OCI-LY7 (cell line): ENCODE measurements around the gene MBD3L5. TPM values are rescaled to one million over a fixed set of nuclear protein-coding genes. Genes with fewer than 3 reads are reported as not detected.

Source experiments
- BruUV-seq: library from RNA; stranded (reverse); fragments of 400-500 nt; replicated peaks from 2 replicates; lab custom pipeline; 2021; lab: Mats Ljungman, UMichigan
- CTCF ChIA-PET: fragments of 300-600 bp; sonication (Branson Sonifier 250); formaldehyde crosslinking; loops from one replicate; lab custom pipeline; 2022; ENCODE audit warnings: antibody characterized with exemption; ENCODE audit not compliant: unreplicated experiment; lab: Charles Lee
- POLR2A ChIA-PET: fragments of 300-600 bp; sonication (Branson Sonifier 250); formaldehyde crosslinking; loops from one replicate; lab custom pipeline; 2022; ENCODE audit warnings: antibody characterized with exemption; lab: Charles Lee
- DNase-seq: peaks from one replicate; pipeline ENCODE4 v3.0.0-alpha.2; 2015; ENCODE audit warnings: low spot score
- H2AFZ ChIP-seq: fragments of 200-600 bp; sonication (generic), shearing (Covaris generic); 2 replicates; pipeline ENCODE4 v1.6.1; 2014; ENCODE audit warnings: mild to moderate bottlenecking, antibody characterized with exemption, low read length, moderate library complexity
- H3K27ac ChIP-seq: fragments of 200-600 bp; sonication (generic); 2 replicates; pipeline ENCODE4 v1.5.1; 2014; ENCODE audit warnings: mixed run types, low read depth, mild to moderate bottlenecking, moderate library complexity, low read length, inconsistent platforms; ENCODE audit not compliant: poor library complexity, severe bottlenecking
- H3K36me3 ChIP-seq: fragments of 200-600 bp; sonication (generic); 2 replicates; pipeline ENCODE4 v1.6.1; 2014; ENCODE audit warnings: mild to moderate bottlenecking, antibody characterized with exemption, low read length, moderate library complexity, mixed read lengths; ENCODE audit not compliant: insufficient read depth
- H3K4me1 ChIP-seq: fragments of 200-600 bp; sonication (generic); 2 replicates; pipeline ENCODE4 v1.5.1; 2014; ENCODE audit warnings: mild to moderate bottlenecking, low read length; ENCODE audit not compliant: insufficient read depth, poor library complexity, severe bottlenecking
- H3K4me2 ChIP-seq: fragments of 200-600 bp; sonication (generic); 2 replicates; pipeline ENCODE4 v1.6.1; 2014; ENCODE audit warnings: mild to moderate bottlenecking, low read length
- H3K4me3 ChIP-seq: fragments of 200-600 bp; sonication (generic); 2 replicates; pipeline ENCODE4 v1.5.1; 2014; ENCODE audit warnings: mild to moderate bottlenecking, low read depth, low read length; ENCODE audit not compliant: poor library complexity, severe bottlenecking
- H3K79me2 ChIP-seq: fragments of 200-600 bp; sonication (generic); 2 replicates; pipeline ENCODE4 v1.6.1; 2016; ENCODE audit warnings: low read depth, mild to moderate bottlenecking, low read length, moderate library complexity, mixed read lengths; ENCODE audit not compliant: insufficient read depth
- H3K9me2 ChIP-seq: fragments of 200-600 bp; sonication (generic); 2 replicates; pipeline ENCODE4 v1.6.1; 2016; ENCODE audit warnings: mild to moderate bottlenecking, low read length, mixed read lengths; ENCODE audit not compliant: insufficient read depth
- H3K9me3 ChIP-seq: fragments of 200-600 bp; sonication (generic); 2 replicates; pipeline ENCODE4 v1.6.1; 2014; ENCODE audit warnings: mild to moderate bottlenecking, mixed run types, low read length, mixed read lengths
- H4K20me1 ChIP-seq: fragments of 200-600 bp; sonication (generic); 2 replicates; pipeline ENCODE4 v1.6.1; 2014; ENCODE audit warnings: mild to moderate bottlenecking, antibody characterized with exemption, low read length, moderate library complexity, mixed read lengths; ENCODE audit not compliant: insufficient read depth
- EZH2phosphoT487 ChIP-seq: fragments of 200-600 bp; sonication (generic); IDR thresholded peaks from 2 replicates; pipeline ENCODE4 v1.6.1; 2018; ENCODE audit warnings: low read depth, borderline replicate concordance, mild to moderate bottlenecking, mixed run types, antibody characterized with exemption, low read length, moderate library complexity, mixed read lengths
- intact Hi-C: fragments of 100-400 bp; cut with micrococcal nuclease; formaldehyde crosslinking; loops from one replicate; pipeline ENCODE4 v1.10.0; 2022; ENCODE audit not compliant: unreplicated experiment
- total RNA-seq, 2 experiments: library from RNA; depleted of rRNA in 1 of 2; stranded (reverse); fragments of >200 nt in 1 of 2; shearing (Covaris generic) in 1 of 2; gene quantifications; 2 replicates each; pipeline ENCODE4 v1.2.3, GENCODE V29; 2014 to 2022
- TF ChIP-seq, protein P1 (sequence below): fragments of 200-600 bp; sonication (generic); conservative IDR thresholded peaks from 2 replicates; pipeline ENCODE4 v1.5.1; 2014; ENCODE audit warnings: mild to moderate bottlenecking, antibody characterized with exemption, low read length, moderate library complexity, mixed read lengths

The MBD3L5 gene
- total RNA-seq, 2 experiments from 2014 or later: not detected

DNA sequence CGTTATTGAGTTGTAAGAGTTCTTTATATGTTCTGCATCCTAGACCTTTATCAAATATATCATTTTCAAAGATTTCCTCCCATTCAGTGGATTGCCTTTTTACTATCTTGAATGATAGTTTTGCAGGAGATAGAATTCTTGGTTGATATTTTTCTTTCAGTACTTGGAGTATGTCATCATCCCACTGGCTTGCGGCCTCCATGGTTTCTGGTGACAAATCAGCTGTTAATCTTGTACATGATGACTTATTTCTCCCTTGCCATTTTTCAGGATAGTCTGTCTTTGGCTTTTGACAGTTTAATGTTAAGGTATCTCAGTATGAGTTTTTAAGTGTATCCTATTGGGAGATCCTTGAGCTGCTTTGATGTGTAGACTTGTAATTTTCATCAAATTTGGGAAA lies 47.6 kb downstream of the MBD3L5 start:
- Histone ChIP-seq H2AFZ (no peak overlapping the region), H3K9me2 (no peaks in the 10 kb centered on the region), H3K4me3 (no peak overlapping the region), H4K20me1 (no peaks in the 10 kb centered on the region), H3K9me3 (peaks cover 55% of the 10 kb centered on the region), H3K4me2 (no peak overlapping the region), H3K27ac (no peak overlapping the region), H3K36me3 (peaks cover 99% of the 10 kb centered on the region), H3K79me2 (no peaks in the 10 kb centered on the region), H3K4me1 (no peaks in the 10 kb centered on the region)
- TF ChIP-seq, protein P1, sequence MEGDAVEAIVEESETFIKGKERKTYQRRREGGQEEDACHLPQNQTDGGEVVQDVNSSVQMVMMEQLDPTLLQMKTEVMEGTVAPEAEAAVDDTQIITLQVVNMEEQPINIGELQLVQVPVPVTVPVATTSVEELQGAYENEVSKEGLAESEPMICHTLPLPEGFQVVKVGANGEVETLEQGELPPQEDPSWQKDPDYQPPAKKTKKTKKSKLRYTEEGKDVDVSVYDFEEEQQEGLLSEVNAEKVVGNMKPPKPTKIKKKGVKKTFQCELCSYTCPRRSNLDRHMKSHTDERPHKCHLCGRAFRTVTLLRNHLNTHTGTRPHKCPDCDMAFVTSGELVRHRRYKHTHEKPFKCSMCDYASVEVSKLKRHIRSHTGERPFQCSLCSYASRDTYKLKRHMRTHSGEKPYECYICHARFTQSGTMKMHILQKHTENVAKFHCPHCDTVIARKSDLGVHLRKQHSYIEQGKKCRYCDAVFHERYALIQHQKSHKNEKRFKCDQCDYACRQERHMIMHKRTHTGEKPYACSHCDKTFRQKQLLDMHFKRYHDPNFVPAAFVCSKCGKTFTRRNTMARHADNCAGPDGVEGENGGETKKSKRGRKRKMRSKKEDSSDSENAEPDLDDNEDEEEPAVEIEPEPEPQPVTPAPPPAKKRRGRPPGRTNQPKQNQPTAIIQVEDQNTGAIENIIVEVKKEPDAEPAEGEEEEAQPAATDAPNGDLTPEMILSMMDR: no peak
- TF ChIP-seq EZH2phosphoT487: no peak
- no peak for DNase-seq
- POLR2A ChIA-PET: no interaction called here
- intact Hi-C loops: no loop called here
- CTCF ChIA-PET: no interaction called here
- BruUV-seq: no TSS peak

Other genes with a start within 250 kb of the MBD3L5 start
- 0.08 TPM in 1 of 2 replicates, not detected in the other for gene ADGRE1, start 143.0 kb upstream of the MBD3L5 start, total RNA-seq (2014; rRNA removed; shearing (Covaris generic))
- gene ADGRE1, start 143.0 kb upstream of the MBD3L5 start, total RNA-seq (2022): 0.17 and 0.46 TPM in 2 replicates
- gene MBD3L2B, start 9.1 kb upstream of the MBD3L5 start, total RNA-seq (2014; rRNA removed; shearing (Covaris generic)): not detected in 2 replicates
- gene MBD3L2B, start 9.1 kb upstream of the MBD3L5 start, total RNA-seq (2022): not detected in 2 replicates
- not detected in 2 replicates for gene MBD3L4, start 9.6 kb downstream of the MBD3L5 start, total RNA-seq (2014; rRNA removed; shearing (Covaris generic))
- gene MBD3L4, start 9.6 kb downstream of the MBD3L5 start, total RNA-seq (2022): not detected in 2 replicates
- not detected in 2 replicates for gene MBD3L2, start 18.7 kb downstream of the MBD3L5 start, total RNA-seq (2014; rRNA removed; shearing (Covaris generic))
- gene MBD3L2, start 18.7 kb downstream of the MBD3L5 start, total RNA-seq (2022): not detected in 2 replicates
- not detected in 2 replicates for gene MBD3L3, start 28.1 kb downstream of the MBD3L5 start, total RNA-seq (2014; rRNA removed; shearing (Covaris generic))
- gene MBD3L3, start 28.1 kb downstream of the MBD3L5 start, total RNA-seq (2022): not detected in 2 replicates
- 12.0 and 18.0 TPM in 2 replicates for gene ZNF557, start 39.1 kb downstream of the MBD3L5 start, total RNA-seq (2014; rRNA removed; shearing (Covaris generic))
- 16.1 and 18.2 TPM in 2 replicates for gene ZNF557, start 39.1 kb downstream of the MBD3L5 start, total RNA-seq (2022)